ENCODE data around the gene CDR2. TPM values are rescaled to one million over a fixed set of nuclear protein-coding genes. Genes with fewer than 3 reads are reported as not detected.
A peak's percentile ranks its signal among the peaks of the same experiment; 100 is the strongest.

The CDR2 gene
- total RNA-seq, 4 donors from 2014 or later: 6.6 to 21.4 (median 8.7) TPM

DNA sequence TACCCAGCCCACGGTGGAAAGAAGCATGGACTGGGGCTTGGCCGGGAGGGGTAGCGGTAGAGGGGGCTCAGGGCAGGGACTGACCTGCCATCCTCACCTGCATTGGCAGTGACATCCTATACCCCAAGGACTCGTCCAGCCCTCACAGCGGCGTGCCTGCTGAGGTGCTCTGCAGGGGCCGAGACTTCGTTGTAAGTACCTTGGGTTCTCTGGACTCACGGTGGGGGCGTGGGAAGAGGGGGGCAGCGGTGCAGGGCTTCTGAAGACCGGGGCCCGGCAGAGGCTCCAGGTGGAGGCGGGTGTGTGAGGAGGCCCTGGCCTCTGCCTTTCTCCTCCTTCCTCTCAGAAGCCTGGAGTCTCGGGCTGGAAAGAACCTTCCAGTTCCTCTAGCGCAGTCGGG lies 51.7 kb downstream of the CDR2 start:
- H3K4me3 ChIP-seq: no peak overlapping the region
- intact Hi-C loops (cut with DNase I): no loop called here
- no peak for TF ChIP-seq POLR2A (IDR thresholded peaks at IDR 0.05)
- no peak for TF ChIP-seq CTCF (IDR thresholded peaks at IDR 0.05)
- DNase-seq: no peak
- H3K9me3 ChIP-seq: no peaks in the 10 kb centered on the region
- H3K27me3 ChIP-seq: no peaks in the 10 kb centered on the region
- peaks cover 30 to 100% (median 50%) of the 10 kb centered on the region in 3 donors for H3K36me3 ChIP-seq
- H3K27ac ChIP-seq: no peak overlapping the region
- peaks cover 0 to 17% (median 0%) of the 10 kb centered on the region in 3 donors for H3K4me1 ChIP-seq
- WGBS, 2 donors: 95 to 100% methylated on average over 3 to 15 of the region's 17 CpGs

DNA sequence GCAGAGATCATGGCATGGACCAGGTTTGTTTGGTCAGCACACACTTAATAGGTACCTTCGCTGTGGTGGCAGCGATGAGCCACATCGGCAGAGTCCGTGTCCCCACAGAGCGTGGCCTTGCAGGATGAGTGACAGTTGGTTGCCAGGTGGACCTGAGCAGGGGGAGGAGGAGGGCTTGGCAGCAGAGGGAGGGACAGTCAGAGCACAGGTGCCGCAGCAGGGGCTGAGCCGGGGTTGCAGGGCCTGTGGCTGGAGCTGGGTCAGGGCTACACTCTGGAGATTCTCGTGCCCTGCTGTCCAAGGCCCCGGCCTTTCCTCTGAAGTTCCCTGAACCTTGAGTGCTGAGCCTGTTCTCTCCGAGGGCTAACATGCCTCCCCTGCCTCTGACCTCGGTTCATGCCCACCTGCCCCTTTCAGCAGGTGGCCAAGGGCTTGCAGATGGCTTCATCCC lies 52.4 kb downstream of the CDR2 start:
- Histone ChIP-seq H3K9me3 (no peaks in the 10 kb centered on the region), H3K27me3 (no peaks in the 10 kb centered on the region), H3K4me3 (no peak overlapping the region), H3K27ac (no peak overlapping the region), H3K4me1 (peaks cover 0 to 17% (median 0%) of the 10 kb centered on the region in 3 donors), H3K36me3 (peaks cover 37 to 100% (median 49%) of the 10 kb centered on the region in 3 donors)
- TF ChIP-seq POLR2A (IDR thresholded peaks at IDR 0.05) (no peak), CTCF (IDR thresholded peaks at IDR 0.05) (no peak)
- no peak for DNase-seq
- intact Hi-C loops (cut with DNase I): no loop called here
- 96 to 100% methylated on average over 3 of the region's 11 CpGs for WGBS, 2 donors

GRCh38 chr16:22321340-22322001 lies 52.9 kb downstream of the CDR2 start:
- H3K4me3 ChIP-seq: no peak overlapping the region
- no peaks in the 10 kb centered on the region for H3K27me3 ChIP-seq
- peaks cover 37 to 100% (median 50%) of the 10 kb centered on the region in 3 donors for H3K36me3 ChIP-seq
- intact Hi-C loops (cut with DNase I): no loop called here
- DNase-seq: no peak
- H3K4me1 ChIP-seq: peaks cover 0 to 19% (median 0%) of the 10 kb centered on the region in 3 donors
- WGBS, 2 donors: 27 to 52% methylated on average over 12 of the region's 16 CpGs
- H3K27ac ChIP-seq: peak overlapping the region in 1 of 4 donors; percentile 21
- H3K9me3 ChIP-seq: no peaks in the 10 kb centered on the region
- no peak for TF ChIP-seq POLR2A (IDR thresholded peaks at IDR 0.05)
- peak; percentile 74 to 93 (median 89) for TF ChIP-seq CTCF (IDR thresholded peaks at IDR 0.05)

DNA sequence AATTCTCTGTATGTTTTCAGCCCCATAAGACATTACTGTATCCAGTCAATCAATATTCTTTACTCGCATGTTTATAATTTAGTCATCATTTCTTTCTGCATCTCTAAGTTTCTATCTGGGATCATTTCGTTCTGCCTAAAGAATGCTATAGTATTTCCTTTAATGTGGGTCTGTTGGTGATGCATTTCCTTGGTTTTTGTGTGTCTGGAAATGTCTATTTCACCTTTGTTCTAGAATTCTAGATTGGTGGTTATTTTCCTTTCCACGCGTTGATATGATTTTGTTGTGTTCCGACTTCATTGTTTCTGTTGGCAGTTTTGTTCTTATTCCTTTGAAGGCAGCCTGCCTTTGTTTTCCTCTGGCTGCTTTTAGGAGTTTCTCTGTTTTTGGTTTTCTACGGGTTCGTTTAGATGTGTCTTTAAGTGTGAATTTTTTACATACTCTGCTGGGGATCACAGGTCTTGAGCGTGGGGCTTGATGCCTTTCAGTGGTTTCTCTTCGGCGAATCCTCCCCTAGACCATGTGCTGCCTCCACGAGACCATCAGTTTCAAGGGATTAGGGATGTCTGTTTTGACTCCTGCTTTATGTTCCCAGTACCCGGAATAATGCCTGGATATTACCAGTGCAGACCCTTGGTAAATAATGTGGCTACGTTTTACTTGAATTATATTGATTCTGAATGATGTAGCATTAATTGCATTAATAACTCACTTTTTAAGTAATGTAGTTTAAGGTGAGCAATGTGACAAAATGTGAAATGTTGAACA lies 53.7 kb downstream of the CDR2 start:
- Histone ChIP-seq H3K4me3 (no peak overlapping the region), H3K36me3 (peaks cover 33 to 100% (median 49%) of the 10 kb centered on the region in 3 donors), H3K4me1 (peaks cover 0 to 26% (median 0%) of the 10 kb centered on the region in 3 donors), H3K9me3 (no peaks in the 10 kb centered on the region), H3K27ac (no peak overlapping the region), H3K27me3 (no peaks in the 10 kb centered on the region)
- DNase-seq: no peak
- intact Hi-C loops (cut with DNase I): no loop called here
- TF ChIP-seq POLR2A (IDR thresholded peaks at IDR 0.05) (no peak), CTCF (IDR thresholded peaks at IDR 0.05) (no peak)
- 73 to 77% methylated on average over 13 of the region's 13 CpGs for WGBS, 2 donors

Measured in esophagus squamous epithelium (tissue), 5 donors.